Suppressor macrophage (primary cell): Measurements from ENCODE around the gene HEMGN.
A peak's percentile ranks its signal among the peaks of the same experiment; 100 is the strongest.
"Not testable (repeated sequence)": the region's sequence is repeated elsewhere in the genome, so short reads cannot be mapped to it uniquely, and the experiment has no call there.

Experiments
- DNase-seq, 4 experiments: peaks; one replicate each; pipeline ENCODE4 v3.0.0-alpha.2; 2020 to 2022

The HEMGN gene

GRCh38 chr9:97964901-97965300, 26.9 kb upstream of the HEMGN start:
- no peak for DNase-seq

GRCh38 chr9:97963232-97963631, 25.3 kb upstream of the HEMGN start:
- DNase-seq, result no peak

GRCh38 chr9:97962575-97962974, 24.6 kb upstream of the HEMGN start:
- no peak for DNase-seq

- DNase-seq, result no peak
Observed at GRCh38 chr9:97962136-97962535, 24.2 kb upstream of the HEMGN start.

GRCh38 chr9:97961361-97961760, 23.4 kb upstream of the HEMGN start:
- DNase-seq, result no peak

- not testable (repeated sequence) for DNase-seq
Observed at GRCh38 chr9:97960678-97961328, 22.8 kb upstream of the HEMGN start.

- no peak for DNase-seq
Observed at GRCh38 chr9:97959585-97959984, 21.6 kb upstream of the HEMGN start.

- no peak for DNase-seq
Observed at GRCh38 chr9:97958812-97959511, 21.0 kb upstream of the HEMGN start.

- DNase-seq, result no peak
Observed at GRCh38 chr9:97956331-97956730, 18.4 kb upstream of the HEMGN start.

GRCh38 chr9:97954550-97954989, 16.6 kb upstream of the HEMGN start:
- peak; percentile 23 to 50 (median 37) for DNase-seq

- not testable (repeated sequence) for DNase-seq
Observed at GRCh38 chr9:97950873-97951272, 12.9 kb upstream of the HEMGN start.

- DNase-seq, result not testable (repeated sequence)
Observed at GRCh38 chr9:97947094-97947493, 9.1 kb upstream of the HEMGN start.

GRCh38 chr9:97945470-97945869, 7.5 kb upstream of the HEMGN start:
- DNase-seq, result not testable (repeated sequence)

GRCh38 chr9:97944612-97945011, 6.6 kb upstream of the HEMGN start:
- DNase-seq, result no peak

- no peak for DNase-seq
Observed at GRCh38 chr9:97943308-97943855, 5.4 kb upstream of the HEMGN start.

GRCh38 chr9:97941323-97941722, 3.4 kb upstream of the HEMGN start:
- no peak for DNase-seq

- DNase-seq, result no peak
Observed at GRCh38 chr9:97940741-97941140, 2.8 kb upstream of the HEMGN start.

GRCh38 chr9:97940233-97940632, 2.3 kb upstream of the HEMGN start:
- DNase-seq, result no peak

GRCh38 chr9:97936998-97937397, 974 bp downstream of the HEMGN start:
- no peak for DNase-seq

GRCh38 chr9:97935276-97935675, 2.7 kb downstream of the HEMGN start:
- DNase-seq, result no peak

- no peak for DNase-seq
Observed at GRCh38 chr9:97934321-97935115, 3.5 kb downstream of the HEMGN start.

GRCh38 chr9:97933297-97933998, 4.5 kb downstream of the HEMGN start:
- no peak for DNase-seq

GRCh38 chr9:97930972-97931371, 7.0 kb downstream of the HEMGN start:
- DNase-seq, result no peak
